DMS 273 (cell line): ENCODE results near the gene CASZ1.

Source experiments
- DNase-seq: peaks from one replicate; lab custom pipeline; 2025; ENCODE audit not compliant: unreplicated experiment; lab: John Stamatoyannopoulos, UW

Gene CASZ1

GRCh38 chr1:10795276-10796021 lies 997 bp downstream of the CASZ1 start:
- DNase-seq: peak; percentile 73

GRCh38 chr1:10794724-10795275 lies 1.6 kb downstream of the CASZ1 start:
- DNase-seq: peak; percentile 79

GRCh38 chr1:10793129-10793651 lies 3.3 kb downstream of the CASZ1 start:
- peak; percentile 78 for DNase-seq

- peak; percentile 57 for DNase-seq
These were observed 5.1 kb downstream of the CASZ1 start for GRCh38 chr1:10791105-10791951.

GRCh38 chr1:10789803-10790702 lies 6.4 kb downstream of the CASZ1 start:
- peak; percentile 47 for DNase-seq

- no peak for DNase-seq
These were observed 7.2 kb downstream of the CASZ1 start for GRCh38 chr1:10789047-10789791.

- DNase-seq: no peak
These were observed 7.8 kb downstream of the CASZ1 start for GRCh38 chr1:10788592-10789006.

GRCh38 chr1:10787286-10787685 lies 9.2 kb downstream of the CASZ1 start:
- DNase-seq: no peak

- DNase-seq: no peak
These were observed 10.5 kb downstream of the CASZ1 start for GRCh38 chr1:10785728-10786638.

GRCh38 chr1:10784998-10785727 lies 11.3 kb downstream of the CASZ1 start:
- DNase-seq: no peak

GRCh38 chr1:10782491-10783244 lies 13.8 kb downstream of the CASZ1 start:
- no peak for DNase-seq

- peak; percentile 44 for DNase-seq
These were observed 15.3 kb downstream of the CASZ1 start for GRCh38 chr1:10781137-10781536.

- DNase-seq: no peak
These were observed 16.6 kb downstream of the CASZ1 start for GRCh38 chr1:10779841-10780240.

- DNase-seq: no peak
These were observed 17.2 kb downstream of the CASZ1 start for GRCh38 chr1:10779201-10779600.

- DNase-seq: no peak
These were observed 17.8 kb downstream of the CASZ1 start for GRCh38 chr1:10778640-10779039.

- DNase-seq: no peak
These were observed 18.5 kb downstream of the CASZ1 start for GRCh38 chr1:10777749-10778574.
